ENCODE results near the gene TBC1D9B.

GRCh38 chr5:179885491-179886090, 22.1 kb downstream of the TBC1D9B start:
- no peak for TF ChIP-seq NR2C2 (CRISPR knock-in tag; IDR thresholded peaks at IDR 0.05; ENCODE audit: borderline replicate concordance)
- TF ChIP-seq, protein P1, sequence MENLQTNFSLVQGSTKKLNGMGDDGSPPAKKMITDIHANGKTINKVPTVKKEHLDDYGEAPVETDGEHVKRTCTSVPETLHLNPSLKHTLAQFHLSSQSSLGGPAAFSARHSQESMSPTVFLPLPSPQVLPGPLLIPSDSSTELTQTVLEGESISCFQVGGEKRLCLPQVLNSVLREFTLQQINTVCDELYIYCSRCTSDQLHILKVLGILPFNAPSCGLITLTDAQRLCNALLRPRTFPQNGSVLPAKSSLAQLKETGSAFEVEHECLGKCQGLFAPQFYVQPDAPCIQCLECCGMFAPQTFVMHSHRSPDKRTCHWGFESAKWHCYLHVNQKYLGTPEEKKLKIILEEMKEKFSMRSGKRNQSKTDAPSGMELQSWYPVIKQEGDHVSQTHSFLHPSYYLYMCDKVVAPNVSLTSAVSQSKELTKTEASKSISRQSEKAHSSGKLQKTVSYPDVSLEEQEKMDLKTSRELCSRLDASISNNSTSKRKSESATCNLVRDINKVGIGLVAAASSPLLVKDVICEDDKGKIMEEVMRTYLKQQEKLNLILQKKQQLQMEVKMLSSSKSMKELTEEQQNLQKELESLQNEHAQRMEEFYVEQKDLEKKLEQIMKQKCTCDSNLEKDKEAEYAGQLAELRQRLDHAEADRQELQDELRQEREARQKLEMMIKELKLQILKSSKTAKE (CRISPR knock-in tag; IDR thresholded peaks at IDR 0.05; ENCODE audit: borderline replicate concordance): no peak
- no peak for TF ChIP-seq POLR2AphosphoS5 (IDR thresholded peaks at IDR 0.05; ENCODE audit: low read depth, low read length)
- TF ChIP-seq CTCF (CRISPR knock-in tag; IDR thresholded peaks at IDR 0.05): no peak
- no peak for TF ChIP-seq TAF1 (CRISPR knock-in tag; IDR thresholded peaks at IDR 0.05)

All from HepG2 (cell line).